Endothelial cell (in vitro differentiated cells): ENCODE data around the gene RPL22L1. TPM values are rescaled to one million over a fixed set of nuclear protein-coding genes. Genes with fewer than 3 reads are reported as not detected.
"Not testable (repeated sequence)": the region's sequence is repeated elsewhere in the genome, so short reads cannot be mapped to it uniquely, and the experiment has no call there.

ENCODE experiments used
- DNase-seq: peaks from one replicate; pipeline ENCODE4 v3.0.0; 2021; ENCODE audit warnings: low spot score
- H3K27ac Mint-ChIP-seq: one replicate; pipeline ENCODE4 v1.8.0; 2021; ENCODE audit warnings: mixed read lengths, inconsistent platforms; ENCODE audit not compliant: unreplicated experiment
- H3K27me3 Mint-ChIP-seq: one replicate; pipeline ENCODE4 v1.8.0; 2021; ENCODE audit warnings: mild to moderate bottlenecking, moderate library complexity, mixed read lengths, inconsistent platforms; ENCODE audit not compliant: unreplicated experiment
- H3K36me3 Mint-ChIP-seq: one replicate; pipeline ENCODE4 v1.8.0; 2021; ENCODE audit warnings: mild to moderate bottlenecking, low read depth, mixed read lengths, inconsistent platforms; ENCODE audit not compliant: unreplicated experiment
- H3K4me1 Mint-ChIP-seq: one replicate; pipeline ENCODE4 v1.8.0; 2021; ENCODE audit warnings: mild to moderate bottlenecking, mixed read lengths, inconsistent platforms; ENCODE audit not compliant: unreplicated experiment
- H3K4me3 Mint-ChIP-seq: one replicate; pipeline ENCODE4 v1.8.0; 2021; ENCODE audit warnings: mild to moderate bottlenecking, mixed read lengths, inconsistent platforms; ENCODE audit not compliant: unreplicated experiment
- H3K9me3 Mint-ChIP-seq: one replicate; pipeline ENCODE4 v1.8.0; 2021; ENCODE audit warnings: mixed read lengths, inconsistent platforms; ENCODE audit not compliant: unreplicated experiment
- CTCF ChIP-seq: fragments of 200-600 bp; sonication (generic); IDR thresholded peaks from one replicate; pipeline ENCODE4 v1.5.0; 2021; ENCODE audit warnings: antibody characterized with exemption; ENCODE audit not compliant: unreplicated experiment
- total RNA-seq: library from RNA; stranded (reverse); fragmentation: NEBNext Ultra II Directional; extraction: Animal tissue kit (Norgen Biotek cat#: 25700); gene quantifications from one replicate; pipeline ENCODE4 v1.2.1, GENCODE V29; 2021; ENCODE audit not compliant: unreplicated experiment

Gene RPL22L1
- total RNA-seq, 1 donor from 2014 or later: 22.0 TPM

- Mint-ChIP-seq H3K27ac (no peak overlapping the region), H3K4me1 (peaks cover 12% of the 10 kb centered on the region), H3K36me3 (peaks cover 8% of the 10 kb centered on the region), H3K27me3 (no peaks in the 10 kb centered on the region), H3K9me3 (peaks cover 7% of the 10 kb centered on the region), H3K4me3 (no peak overlapping the region)
- no peak for DNase-seq
- no peak for TF ChIP-seq CTCF
These were observed 43.9 kb downstream of the RPL22L1 start for GRCh38 chr3:170826047-170826446.

- not testable (repeated sequence) for H3K27ac Mint-ChIP-seq, H3K27me3 Mint-ChIP-seq, H3K4me1 Mint-ChIP-seq, H3K9me3 Mint-ChIP-seq, DNase-seq, H3K36me3 Mint-ChIP-seq, H3K4me3 Mint-ChIP-seq
These were observed 46.4 kb downstream of the RPL22L1 start for GRCh38 chr3:170823562-170823961.

- H3K27ac Mint-ChIP-seq, DNase-seq, H3K36me3 Mint-ChIP-seq, H3K4me3 Mint-ChIP-seq, H3K27me3 Mint-ChIP-seq, H3K9me3 Mint-ChIP-seq: not testable (repeated sequence)
- H3K4me1 Mint-ChIP-seq: peaks cover 14% of the 10 kb centered on the region
These were observed 51.7 kb downstream of the RPL22L1 start for GRCh38 chr3:170818325-170818724.

- not testable (repeated sequence) for H3K4me3 Mint-ChIP-seq, H3K27ac Mint-ChIP-seq, H3K9me3 Mint-ChIP-seq, DNase-seq, H3K36me3 Mint-ChIP-seq, H3K27me3 Mint-ChIP-seq
- H3K4me1 Mint-ChIP-seq: peaks cover 14% of the 10 kb centered on the region
These were observed 52.5 kb downstream of the RPL22L1 start for GRCh38 chr3:170817471-170817870.

GRCh38 chr3:170816841-170817240 is 53.2 kb downstream of the RPL22L1 start:
- H3K9me3 Mint-ChIP-seq: no peaks in the 10 kb centered on the region
- no peak for DNase-seq
- peaks cover 17% of the 10 kb centered on the region for H3K4me1 Mint-ChIP-seq
- no peaks in the 10 kb centered on the region for H3K36me3 Mint-ChIP-seq
- H3K27ac Mint-ChIP-seq: no peak overlapping the region
- TF ChIP-seq CTCF: no peak
- peaks cover 6% of the 10 kb centered on the region for H3K27me3 Mint-ChIP-seq
- no peak overlapping the region for H3K4me3 Mint-ChIP-seq

GRCh38 chr3:170816341-170816740 is 53.7 kb downstream of the RPL22L1 start:
- Mint-ChIP-seq H3K36me3 (no peaks in the 10 kb centered on the region), H3K27me3 (peaks cover 8% of the 10 kb centered on the region), H3K4me1 (peaks cover 20% of the 10 kb centered on the region), H3K4me3 (no peak overlapping the region), H3K27ac (no peak overlapping the region), H3K9me3 (no peaks in the 10 kb centered on the region)
- DNase-seq: no peak
- TF ChIP-seq CTCF: no peak

- Mint-ChIP-seq H3K9me3 (no peaks in the 10 kb centered on the region), H3K27ac (no peak overlapping the region), H3K4me1 (peaks cover 22% of the 10 kb centered on the region), H3K27me3 (peaks cover 8% of the 10 kb centered on the region), H3K36me3 (no peaks in the 10 kb centered on the region), H3K4me3 (no peak overlapping the region)
- no peak for DNase-seq
- TF ChIP-seq CTCF: no peak
These were observed 54.1 kb downstream of the RPL22L1 start for GRCh38 chr3:170815936-170816335.
